Nephron progenitor cell (in vitro differentiated cells): ENCODE measurements around the gene PRKAG1.
A peak's percentile ranks its signal among the peaks of the same experiment; 100 is the strongest.

Experiments
- DNase-seq: peaks from one replicate; pipeline ENCODE4 v3.0.0; 2021
- H3K27ac Mint-ChIP-seq: 2 replicates; pipeline ENCODE4 v1.8.0; 2021; ENCODE audit warnings: mild to moderate bottlenecking, moderate library complexity, mixed read lengths
- H3K27me3 Mint-ChIP-seq: 2 replicates; pipeline ENCODE4 v1.8.0; 2021; ENCODE audit warnings: mild to moderate bottlenecking, low read depth, mixed read lengths; ENCODE audit not compliant: poor library complexity
- H3K36me3 Mint-ChIP-seq: 2 replicates; pipeline ENCODE4 v1.8.0; 2021; ENCODE audit warnings: low read depth, mixed read lengths
- H3K4me1 Mint-ChIP-seq: 2 replicates; pipeline ENCODE4 v1.8.0; 2021; ENCODE audit warnings: mixed read lengths
- H3K4me3 Mint-ChIP-seq: 2 replicates; pipeline ENCODE4 v1.8.0; 2021; ENCODE audit warnings: mild to moderate bottlenecking, moderate library complexity, mixed read lengths
- H3K9me3 Mint-ChIP-seq: 2 replicates; pipeline ENCODE4 v1.8.0; 2021; ENCODE audit warnings: mild to moderate bottlenecking, moderate library complexity, mixed read lengths
- CTCF ChIP-seq: fragments of 200-600 bp; sonication (generic); IDR thresholded peaks from 2 replicates; pipeline ENCODE4 v1.5.0; 2021; ENCODE audit warnings: antibody characterized with exemption

PRKAG1 gene

GRCh38 chr12:48990552-48990951 lies 28.0 kb downstream of the PRKAG1 start:
- Mint-ChIP-seq H3K9me3 (no peaks in the 10 kb centered on the region), H3K27ac (no peak overlapping the region), H3K4me1 (peaks cover 19% of the 10 kb centered on the region), H3K27me3 (peaks cover 77% of the 10 kb centered on the region), H3K36me3 (no peaks in the 10 kb centered on the region), H3K4me3 (no peak overlapping the region)
- TF ChIP-seq CTCF = no peak
- DNase-seq = no peak

GRCh38 chr12:48988030-48988649 lies 30.4 kb downstream of the PRKAG1 start:
- no peaks in the 10 kb centered on the region for H3K36me3 Mint-ChIP-seq
- TF ChIP-seq CTCF = peak; percentile 83
- DNase-seq = peak; percentile 90
- peaks cover 82% of the 10 kb centered on the region for H3K27me3 Mint-ChIP-seq
- no peak overlapping the region for H3K27ac Mint-ChIP-seq
- no peak overlapping the region for H3K4me3 Mint-ChIP-seq
- peaks cover 32% of the 10 kb centered on the region for H3K4me1 Mint-ChIP-seq
- H3K9me3 Mint-ChIP-seq = no peaks in the 10 kb centered on the region

- peaks cover 90% of the 10 kb centered on the region for H3K27me3 Mint-ChIP-seq
- H3K36me3 Mint-ChIP-seq = no peaks in the 10 kb centered on the region
- DNase-seq = no peak
- H3K4me1 Mint-ChIP-seq = peaks cover 41% of the 10 kb centered on the region
- no peak for TF ChIP-seq CTCF
- H3K4me3 Mint-ChIP-seq = no peak overlapping the region
- no peaks in the 10 kb centered on the region for H3K9me3 Mint-ChIP-seq
- H3K27ac Mint-ChIP-seq = no peak overlapping the region
Measured at GRCh38 chr12:48986720-48987291, 31.8 kb downstream of the PRKAG1 start.

- TF ChIP-seq CTCF = no peak
- H3K36me3 Mint-ChIP-seq = no peaks in the 10 kb centered on the region
- H3K27me3 Mint-ChIP-seq = peaks cover 98% of the 10 kb centered on the region
- H3K27ac Mint-ChIP-seq = no peak overlapping the region
- H3K9me3 Mint-ChIP-seq = no peaks in the 10 kb centered on the region
- no peak for DNase-seq
- H3K4me1 Mint-ChIP-seq = peaks cover 48% of the 10 kb centered on the region
- H3K4me3 Mint-ChIP-seq = no peak overlapping the region
Measured at GRCh38 chr12:48985901-48986300, 32.7 kb downstream of the PRKAG1 start.

GRCh38 chr12:48985475-48985897 lies 33.1 kb downstream of the PRKAG1 start:
- Mint-ChIP-seq H3K27me3 (peaks cover 98% of the 10 kb centered on the region), H3K4me3 (no peak overlapping the region), H3K9me3 (no peaks in the 10 kb centered on the region), H3K4me1 (peaks cover 48% of the 10 kb centered on the region), H3K27ac (no peak overlapping the region), H3K36me3 (no peaks in the 10 kb centered on the region)
- no peak for DNase-seq
- no peak for TF ChIP-seq CTCF
